ENCODE measurements around the gene MAP3K10.

The MAP3K10 gene

DNA sequence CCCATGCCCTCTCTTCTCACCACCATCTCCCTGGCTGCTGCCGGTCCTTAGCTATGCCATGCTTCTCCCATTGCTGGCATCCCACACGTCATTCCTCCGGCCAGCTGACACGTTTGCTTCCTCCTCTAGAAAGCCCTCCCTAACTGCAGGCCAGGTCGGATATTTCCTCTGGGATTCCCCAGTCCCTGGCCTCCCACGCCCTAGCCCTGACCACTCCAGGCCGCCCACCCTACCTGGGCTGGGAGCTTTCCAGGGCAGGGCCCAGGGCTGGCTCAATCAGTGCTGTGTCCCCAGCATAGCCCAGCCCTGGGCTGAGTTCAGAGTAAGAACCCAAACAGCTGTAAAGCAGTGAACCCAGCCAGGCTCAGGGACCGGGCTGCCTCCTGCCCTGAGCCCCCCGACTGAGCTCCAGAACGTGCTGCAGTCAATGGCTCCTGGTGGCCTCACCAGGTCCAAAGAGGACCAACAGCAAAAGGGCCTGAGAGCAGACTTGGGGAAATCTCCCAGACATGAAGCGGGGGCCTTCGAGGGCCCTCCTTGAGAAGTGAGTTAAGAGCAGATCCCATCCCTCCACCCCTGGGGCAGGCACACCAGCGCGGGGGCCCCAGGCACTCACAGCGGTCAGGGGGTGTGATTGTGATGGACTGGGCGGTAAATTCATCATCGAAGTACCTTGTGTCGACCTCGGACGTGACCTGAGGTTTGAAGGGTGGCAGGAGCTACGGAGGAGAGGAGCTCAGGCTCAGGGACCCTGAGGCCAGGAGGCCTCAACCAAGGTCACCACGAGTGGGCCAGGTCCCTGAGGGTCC lies 43.4 kb downstream of the MAP3K10 start:
- DNase-seq = no peak

DNA sequence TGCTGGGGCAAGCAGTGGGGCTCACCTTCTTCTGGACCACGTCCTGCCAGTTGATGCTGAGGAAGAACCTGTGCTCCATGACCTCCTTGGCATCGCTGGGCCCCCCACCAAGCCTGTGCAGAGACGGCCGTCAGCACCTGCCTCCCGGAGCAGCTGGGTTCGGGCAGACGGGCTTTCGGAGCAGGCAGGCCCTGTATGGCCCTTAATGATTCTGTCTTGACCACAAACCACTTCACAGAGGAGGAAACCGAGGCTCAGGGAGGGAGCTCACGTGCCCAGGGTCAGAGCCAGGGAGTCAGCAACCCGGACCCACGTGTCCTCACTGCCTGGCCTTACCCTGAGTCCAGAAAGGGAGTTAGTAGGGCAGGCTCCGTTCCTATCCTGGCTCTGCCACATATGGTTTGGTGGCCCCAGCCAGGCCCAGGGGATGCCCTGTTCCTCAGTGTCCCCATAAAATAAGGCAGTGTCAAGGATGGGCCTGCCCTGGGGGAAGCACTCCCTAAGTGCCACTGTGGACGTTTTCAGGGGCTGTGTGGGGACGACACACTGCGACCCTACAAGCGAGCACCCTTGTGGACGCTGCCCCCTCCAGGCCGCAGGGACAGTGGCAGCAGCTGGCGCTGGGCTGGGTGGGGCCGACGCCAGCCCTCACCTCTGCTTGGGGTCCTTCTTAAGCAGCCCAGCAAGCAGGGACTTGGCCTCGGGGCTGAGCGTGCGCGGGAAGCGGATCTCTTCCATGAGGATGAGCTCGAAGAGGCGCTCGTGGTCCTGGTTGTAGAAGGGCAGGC lies 44.2 kb downstream of the MAP3K10 start:
- DNase-seq = no peak

DNA sequence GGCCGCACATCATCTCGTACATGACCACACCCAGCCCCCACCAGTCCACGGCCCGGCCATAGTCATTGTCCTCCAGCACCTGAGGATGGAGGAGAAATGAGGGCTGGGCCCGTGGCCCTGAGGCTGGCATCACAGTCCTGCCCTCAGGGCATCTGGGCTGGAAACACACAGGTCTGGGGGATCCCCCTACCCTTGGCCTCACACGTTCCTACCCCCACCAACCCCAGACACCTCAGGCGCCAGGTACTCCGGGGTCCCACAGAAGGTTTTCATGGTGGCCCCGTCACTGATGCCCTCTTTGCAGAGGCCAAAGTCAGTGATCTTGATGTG lies 44.8 kb downstream of the MAP3K10 start:
- no peak for DNase-seq

DNA sequence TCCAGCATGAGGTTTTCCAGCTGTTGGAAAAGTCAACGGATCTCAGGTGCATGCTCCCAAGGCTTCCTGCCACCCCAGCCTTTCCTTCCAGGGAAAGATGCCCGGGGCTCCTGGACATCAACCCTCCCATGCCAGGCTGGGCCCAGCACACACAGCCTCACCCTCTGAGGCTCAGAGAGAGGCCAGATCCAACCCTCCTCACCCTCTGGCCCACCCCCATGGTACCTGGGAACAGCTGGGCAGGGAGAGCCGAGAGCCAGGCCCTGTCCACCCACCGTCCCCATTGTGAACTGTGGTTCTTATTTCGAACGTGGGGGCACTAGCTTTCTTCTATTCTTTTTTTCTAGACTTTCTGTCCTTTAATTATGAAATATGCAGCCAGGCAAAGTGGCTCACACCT lies 45.1 kb downstream of the MAP3K10 start:
- no peak for DNase-seq

DNA sequence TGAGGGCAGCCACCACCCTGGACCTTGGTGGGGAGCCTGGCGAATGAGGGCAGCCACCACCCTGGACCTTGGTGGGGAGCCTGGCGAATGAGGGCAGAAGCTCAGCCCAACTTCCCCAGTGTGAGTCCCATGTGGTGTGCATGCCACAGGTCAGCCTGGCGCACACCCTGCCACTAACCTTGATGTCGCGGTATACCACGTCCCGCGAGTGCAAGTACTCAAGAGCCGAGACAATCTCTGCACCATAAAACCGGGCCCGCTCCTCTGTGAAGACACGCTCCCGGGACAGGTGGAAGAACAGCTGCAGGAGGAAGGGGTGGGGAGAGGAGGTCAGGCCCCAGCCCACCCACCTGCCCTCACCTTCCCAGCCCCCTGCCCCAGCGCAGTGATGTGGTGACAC lies 46.6 kb downstream of the MAP3K10 start:
- DNase-seq = no peak

DNA sequence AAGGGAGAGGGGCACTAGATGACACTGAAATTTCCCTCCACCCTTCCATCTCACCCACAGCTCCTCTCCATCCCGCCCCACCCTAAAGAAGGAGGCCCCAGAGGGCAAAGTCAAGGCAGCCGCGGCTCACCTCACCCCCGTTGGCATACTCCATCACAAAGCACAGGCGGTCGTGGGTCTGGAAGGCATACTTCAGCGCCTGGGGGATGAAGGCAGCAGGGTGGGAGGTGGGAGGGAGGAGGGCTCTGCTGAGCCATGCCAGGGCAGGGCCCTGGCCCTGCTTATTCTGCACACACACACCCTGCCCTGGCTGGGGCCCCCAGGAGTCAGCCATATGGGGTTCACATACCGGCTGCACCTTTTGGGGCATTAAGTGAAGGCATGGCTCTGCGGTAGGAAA lies 47.5 kb downstream of the MAP3K10 start:
- no peak for DNase-seq

DNA sequence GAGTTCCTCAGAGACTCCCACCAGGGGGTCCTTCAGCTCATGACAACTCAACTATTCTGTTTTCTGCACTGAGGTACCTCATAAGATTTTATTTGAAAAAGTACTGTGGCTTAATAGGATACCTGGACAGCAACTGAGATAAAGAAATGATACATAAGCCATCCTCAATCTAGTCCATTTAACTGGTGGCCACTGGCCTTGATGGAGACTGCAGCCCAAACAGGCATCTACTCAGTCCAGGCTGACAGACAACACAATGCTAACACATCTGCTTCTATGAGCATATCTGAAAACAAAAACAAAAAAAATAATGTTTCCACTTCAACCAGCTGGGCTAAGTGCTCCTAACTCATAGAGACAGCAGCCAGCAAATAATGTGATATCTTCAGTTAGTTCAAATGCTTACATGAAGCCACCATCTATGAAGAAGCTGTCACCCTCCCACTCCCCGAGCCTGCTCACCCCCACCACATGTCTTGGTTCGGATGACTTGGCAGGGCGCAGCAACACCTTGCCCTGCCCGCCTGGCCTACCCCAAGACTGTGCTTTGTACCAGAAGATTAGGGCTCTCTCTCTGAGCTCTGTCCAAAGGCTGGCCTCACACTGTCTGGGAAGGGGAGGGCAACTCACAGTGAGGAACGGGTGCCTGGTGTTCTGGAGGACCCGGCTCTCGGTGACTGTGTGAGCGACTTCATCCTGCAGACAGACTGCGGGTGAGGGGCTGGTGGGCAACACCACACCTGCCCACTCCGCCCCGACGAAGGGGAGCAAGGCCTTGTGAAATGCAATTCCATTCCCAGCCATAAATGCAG lies 48.4 kb downstream of the MAP3K10 start:
- no peak for DNase-seq

DNA sequence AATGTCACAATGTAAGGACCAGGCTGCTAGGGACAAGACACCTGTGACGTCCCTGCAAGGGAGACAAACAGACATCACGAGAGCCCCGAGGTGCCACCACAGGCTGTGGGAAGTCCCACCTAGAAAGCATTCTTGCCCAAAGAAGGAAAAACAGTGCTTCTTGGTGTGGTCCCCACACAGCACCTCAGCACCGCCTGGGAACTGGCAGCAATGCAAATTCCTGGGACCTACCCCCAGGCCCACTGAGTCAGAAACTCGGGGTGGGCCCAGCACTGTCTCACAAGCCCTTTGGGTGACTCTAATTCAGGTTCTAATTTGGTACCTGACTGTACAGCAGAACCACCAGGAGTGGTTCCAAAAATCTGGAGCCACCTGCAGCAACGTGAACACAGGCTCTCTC lies 49.1 kb downstream of the MAP3K10 start:
- no peak for DNase-seq

DNA sequence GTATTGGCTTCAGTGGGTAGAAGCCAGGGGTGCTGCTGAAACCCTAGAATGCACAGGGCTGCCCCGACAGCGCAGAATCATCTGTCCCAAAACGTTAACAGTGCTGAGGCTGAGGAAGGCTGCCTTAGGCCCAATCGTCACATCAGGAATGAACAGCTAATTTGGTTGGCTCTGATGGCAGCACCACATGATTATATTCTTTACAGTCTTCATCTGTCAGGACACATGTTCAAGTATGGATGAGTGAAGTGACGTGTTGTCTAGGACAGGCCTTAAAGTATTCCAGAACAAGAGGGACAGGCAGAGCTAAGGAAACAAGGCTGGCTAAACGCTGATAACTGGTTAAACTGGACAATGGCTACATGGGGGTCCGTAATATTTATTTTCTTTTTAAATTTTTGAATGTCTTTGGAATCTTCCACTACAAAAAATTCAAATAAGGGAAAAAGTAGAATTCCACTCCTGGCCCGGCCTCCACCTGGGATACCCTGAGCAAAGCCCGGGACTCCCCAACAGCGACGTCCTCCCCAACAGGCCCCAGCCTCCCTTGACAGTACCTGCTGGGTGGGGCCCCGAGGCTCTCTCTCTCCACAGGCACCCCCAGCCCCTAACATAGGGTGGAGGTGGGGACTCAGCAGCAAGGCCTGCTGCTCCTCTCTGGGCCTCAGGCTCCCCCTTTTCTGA lies 50.0 kb downstream of the MAP3K10 start:
- DNase-seq = no peak

DNA sequence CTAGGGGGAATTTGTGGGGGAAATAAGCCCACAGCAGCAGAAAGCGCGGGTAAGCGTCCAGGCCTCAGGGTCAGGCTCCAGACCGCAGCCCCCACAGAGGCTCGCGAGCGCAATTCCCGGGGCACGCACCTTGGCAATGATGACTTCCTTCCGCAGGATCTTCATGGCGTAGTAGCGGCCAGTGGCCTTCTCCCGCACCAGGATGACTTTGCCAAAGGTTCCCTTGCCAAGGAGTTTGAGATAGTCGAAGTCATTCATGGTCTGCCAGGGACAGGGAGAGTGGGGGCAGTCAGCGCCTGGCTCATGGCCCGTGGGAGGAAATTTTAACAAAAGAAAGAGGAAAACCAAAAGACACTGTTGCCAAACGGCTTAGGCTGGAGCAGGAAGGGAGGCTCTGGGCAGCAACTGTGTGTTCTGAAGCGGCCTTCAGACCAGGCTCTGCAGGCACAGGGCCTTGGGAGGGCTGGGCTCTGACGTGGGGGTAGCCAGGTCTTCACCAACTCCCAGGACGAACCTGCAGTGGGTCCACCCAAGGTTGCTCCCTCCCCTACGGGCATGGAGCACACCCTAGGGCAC lies 50.7 kb downstream of the MAP3K10 start:
- no peak for DNase-seq

DNA sequence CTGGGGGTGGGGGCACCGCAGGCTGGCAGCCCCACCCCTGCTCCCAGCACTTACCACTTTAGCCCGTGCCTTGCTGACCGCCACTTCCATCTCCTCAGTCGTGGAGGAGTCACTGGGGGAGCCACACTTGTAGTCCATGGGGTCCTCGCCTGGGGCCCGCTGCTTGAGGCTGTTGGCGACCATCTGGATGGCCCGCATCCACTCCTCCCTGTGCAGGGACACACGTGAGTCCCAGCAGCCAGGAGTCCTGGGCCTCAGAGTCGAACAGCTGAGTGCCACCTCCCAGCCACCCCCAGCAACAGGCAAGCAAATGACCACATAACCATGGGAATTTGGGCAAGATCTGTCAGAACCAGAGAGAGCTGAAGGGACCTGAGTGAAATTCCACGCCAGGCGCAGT lies 51.3 kb downstream of the MAP3K10 start:
- no peak for DNase-seq

DNA sequence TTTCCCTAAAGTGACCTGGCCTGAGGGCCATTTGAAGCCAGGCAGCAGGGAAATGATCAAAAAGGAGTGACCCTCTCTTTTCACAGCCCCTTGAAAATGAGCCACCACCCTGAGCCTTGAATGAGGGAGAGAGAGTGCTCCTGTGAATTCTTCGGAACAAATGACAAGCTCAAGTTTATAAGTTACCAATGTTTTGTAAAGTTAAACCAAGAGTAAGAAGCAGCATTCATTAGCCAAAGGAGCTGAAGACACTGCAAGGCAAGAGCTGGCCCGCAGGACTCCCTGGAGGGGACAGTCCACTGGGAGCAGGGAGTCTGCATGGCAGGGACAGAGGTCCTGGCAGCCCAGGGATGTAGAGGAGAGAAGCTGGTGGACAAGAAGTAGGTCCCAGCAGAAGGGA lies 52.0 kb downstream of the MAP3K10 start:
- no peak for DNase-seq

DNA sequence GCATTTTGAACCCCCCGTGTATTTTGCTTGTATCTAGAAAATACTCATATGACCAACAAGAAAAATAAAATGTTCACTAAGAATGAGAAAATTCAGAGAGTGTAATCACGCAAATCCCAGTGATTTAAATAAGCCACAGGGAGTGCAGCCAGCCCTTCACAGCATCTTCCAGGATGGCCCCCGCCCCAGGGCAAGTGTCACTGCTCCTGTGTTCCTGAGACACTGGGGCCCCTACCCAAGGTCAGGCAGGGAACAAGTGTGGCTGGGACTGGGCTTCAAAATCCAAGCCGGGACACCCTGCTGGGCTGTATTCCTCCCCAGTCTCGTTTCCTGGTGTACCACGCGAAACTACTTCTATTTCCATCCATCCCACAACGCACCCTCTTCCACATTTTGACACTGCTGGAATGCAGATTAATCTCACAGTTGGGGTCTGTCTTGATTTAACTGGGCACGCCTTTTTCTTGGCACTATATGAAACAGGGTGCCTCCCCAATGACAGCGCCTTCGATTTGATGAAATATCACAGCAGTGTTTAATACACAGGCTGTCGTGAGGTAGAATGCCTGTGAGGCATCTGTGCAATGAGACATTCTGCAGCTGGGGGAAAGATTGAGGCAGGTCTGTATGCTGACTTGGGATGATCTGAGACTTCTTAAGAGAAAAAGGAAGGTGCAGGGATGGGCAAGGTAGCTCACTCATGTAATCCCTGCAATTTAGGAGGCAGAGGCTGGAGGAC lies 53.5 kb downstream of the MAP3K10 start:
- no peak for DNase-seq

DNA sequence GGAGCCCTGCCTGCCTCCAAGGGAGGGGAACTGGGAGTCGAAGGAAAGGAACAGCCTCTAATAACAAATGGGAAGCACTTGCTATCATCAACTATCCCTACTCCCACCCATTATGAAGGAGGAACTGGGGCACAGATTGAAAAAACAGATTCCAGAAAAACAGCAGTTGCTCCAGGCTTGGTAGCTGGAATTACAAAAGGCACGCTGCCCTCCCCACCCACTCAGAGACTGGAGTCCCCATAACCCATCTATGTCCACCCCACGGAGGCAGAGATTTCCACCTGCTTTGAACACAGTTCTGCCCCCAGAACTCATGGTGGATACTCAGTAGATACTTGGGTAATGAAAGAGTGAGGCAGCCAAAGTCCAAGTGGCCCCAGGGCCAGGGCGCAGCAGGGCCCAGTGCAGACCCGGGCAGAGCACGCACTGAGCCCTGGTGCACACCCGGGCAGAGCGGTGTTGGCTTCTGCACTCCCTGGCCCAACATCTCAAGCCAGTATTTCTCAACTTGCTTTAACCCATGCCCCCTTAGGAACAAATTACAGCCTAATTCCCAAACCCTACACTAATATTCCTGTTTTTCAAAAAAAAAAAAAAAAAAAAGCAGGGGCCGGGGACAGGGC lies 54.4 kb downstream of the MAP3K10 start:
- DNase-seq = no peak

DNA sequence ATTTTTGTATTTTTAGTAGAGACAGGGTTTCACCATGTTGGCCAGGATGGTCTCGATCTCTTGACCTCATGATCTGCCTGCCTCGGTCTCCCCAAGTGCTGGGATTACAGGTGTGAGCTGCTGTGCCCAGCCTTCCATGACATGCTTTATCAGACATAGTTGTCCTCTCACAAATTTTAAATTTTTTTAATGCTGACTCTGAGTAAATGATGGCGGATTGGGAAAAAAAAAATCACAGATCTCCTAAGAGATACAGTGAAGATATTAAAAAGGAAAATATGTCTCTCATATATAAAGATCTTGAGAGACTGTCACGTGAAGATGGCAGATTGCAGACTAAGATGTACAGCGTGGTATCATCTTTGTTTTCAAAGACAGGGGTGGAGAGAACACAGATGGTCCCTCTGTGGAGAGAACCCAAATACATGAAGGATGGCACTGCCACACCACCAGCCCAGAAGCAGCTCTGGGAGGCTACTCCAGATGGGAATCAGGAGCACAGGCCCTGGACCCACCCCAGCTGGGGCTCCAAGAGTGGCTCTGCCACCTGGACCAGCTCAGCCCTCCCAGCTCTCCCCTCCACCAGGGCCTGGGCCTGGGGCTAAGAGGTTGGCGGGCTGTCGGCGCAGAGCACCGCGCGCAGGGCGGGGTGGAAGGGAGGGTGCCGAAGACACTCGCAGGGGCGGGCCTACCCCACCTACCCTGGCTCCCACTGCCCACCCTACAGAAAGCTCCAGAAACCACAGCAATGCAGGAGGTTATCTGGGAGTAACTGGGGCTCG lies 55.3 kb downstream of the MAP3K10 start:
- no peak for DNase-seq

DNA sequence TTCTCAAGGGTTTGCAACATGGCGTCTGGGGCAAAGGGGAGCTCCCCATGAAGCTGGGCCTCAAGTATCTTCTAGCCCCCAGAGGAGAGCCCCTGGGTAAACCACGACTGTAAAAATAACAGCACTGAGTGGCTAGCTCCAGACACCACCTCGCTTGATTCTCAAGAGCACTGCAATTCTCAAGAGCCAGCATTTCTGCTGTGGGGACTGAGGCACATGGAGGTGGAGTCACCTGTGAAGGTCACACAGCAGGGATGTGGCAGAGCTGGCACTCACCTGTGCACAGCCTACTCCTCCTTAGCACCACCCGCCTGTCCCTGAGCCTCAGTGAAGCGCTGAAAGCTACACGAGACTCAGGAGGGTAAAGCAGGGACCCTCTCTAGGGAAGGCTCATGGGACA lies 56.0 kb downstream of the MAP3K10 start:
- no peak for DNase-seq

DNA sequence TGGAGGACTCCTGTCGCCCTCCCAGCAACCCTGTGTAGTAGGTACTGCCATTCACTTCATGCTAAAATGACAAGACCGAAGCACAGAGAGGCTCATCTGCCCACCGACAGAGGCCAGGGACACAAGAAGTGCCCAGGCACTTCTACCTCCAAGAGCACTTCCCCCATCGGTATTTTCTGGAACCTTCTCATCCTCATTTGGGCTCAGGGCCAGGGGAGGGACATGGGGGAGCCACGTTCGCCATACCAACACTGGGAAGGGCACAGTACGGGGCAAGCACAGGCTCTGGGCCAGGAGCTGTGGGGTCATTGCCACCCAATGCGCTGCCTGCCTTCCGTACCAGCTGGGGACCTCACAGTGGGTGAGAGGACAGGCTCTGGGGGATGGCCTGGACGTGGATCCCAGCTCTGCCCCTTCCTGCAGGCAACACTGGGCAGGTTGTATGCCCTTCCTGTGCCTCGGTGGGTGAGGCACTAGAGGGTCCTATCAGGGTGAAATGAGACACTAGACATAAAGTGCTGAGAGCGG lies 56.6 kb downstream of the MAP3K10 start:
- DNase-seq = no peak

DNA sequence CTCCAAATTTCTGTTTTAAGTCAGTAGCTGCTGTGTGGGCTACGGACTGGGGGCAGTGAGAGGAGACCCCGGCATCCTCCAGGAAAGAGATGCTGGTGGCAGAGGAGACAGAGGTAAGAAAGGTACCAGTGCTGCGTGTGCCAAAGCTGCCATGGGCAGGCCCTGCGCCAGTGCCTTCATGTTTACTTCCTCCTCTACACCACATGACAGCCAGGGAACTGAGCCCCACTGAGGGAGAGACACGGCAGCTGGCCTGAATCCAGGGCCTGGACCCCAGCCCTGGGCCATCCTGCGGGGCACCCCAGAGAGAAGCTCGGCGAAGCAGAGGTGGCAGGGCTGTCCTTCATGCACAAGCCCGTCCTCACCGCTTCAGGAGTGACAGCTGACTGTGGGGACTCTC lies 58.0 kb downstream of the MAP3K10 start:
- DNase-seq = no peak

DNA sequence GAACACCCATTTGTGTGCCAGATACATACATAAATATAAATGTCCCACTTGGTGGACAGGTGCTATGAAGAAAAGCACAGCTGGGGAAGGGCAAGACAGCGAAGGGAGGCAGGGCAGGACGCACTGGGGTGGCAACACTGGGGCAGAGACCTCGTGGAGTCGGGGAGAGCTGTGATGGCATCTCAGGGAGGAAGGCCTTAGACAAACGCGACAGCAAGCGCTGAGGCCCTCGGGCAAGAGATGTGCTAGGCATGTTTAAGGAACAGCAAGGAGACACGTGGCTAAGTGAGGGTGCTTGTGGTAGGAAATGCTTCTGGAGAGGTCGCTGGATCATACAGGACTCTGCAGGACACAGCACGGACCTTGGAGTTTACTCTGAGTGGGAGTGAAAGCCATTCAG lies 58.6 kb downstream of the MAP3K10 start:
- DNase-seq = no peak

DNA sequence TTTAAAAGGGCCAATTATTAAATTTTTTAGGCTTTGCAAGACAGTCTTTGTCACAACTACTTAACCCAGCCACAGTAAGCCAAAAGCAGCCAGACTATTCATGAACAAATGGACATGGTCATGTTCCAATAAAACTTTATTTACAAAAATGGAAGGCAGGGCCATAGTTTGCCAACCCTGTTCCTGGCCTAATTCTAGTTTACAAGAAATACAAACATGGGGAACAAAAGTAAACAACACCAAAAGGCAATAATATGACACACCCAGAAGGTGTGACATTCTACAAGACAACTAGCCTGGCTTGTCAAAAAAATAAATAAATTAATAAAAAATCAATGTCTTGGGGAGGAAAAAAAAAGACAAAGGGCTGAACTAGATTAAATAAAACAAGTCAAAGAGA lies 60.0 kb downstream of the MAP3K10 start:
- DNase-seq = no peak
